ENCODE results near the gene RALGAPA2.

The RALGAPA2 gene

GRCh38 chr20:20683020-20683419 is 29.4 kb downstream of the RALGAPA2 start:
- DNase-seq: no peak

DNA sequence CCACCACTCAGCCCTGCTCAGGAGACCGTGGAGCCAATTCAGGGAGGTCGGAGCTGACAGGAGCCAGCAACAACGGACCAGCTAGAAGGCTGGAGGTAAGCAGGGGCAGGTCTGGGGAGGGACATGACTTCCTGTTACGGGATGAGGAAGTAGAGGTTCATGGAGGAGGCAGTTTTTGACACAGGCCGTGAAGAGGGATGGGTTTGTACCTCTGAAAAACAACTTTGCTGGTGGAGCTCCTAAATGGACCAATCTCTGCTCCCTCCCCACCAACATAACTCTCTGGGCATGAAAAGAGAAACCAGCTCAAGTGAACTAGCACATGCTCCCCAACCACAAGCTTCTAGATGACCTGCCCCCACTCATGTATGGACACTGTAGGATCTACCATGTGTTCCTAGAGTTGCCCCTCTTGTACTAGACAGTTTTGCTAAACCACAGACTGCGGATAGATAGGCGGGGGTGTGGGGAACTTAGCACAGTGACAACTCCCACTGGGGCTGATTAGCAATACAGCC is 31.4 kb downstream of the RALGAPA2 start:
- no peak for DNase-seq

DNA sequence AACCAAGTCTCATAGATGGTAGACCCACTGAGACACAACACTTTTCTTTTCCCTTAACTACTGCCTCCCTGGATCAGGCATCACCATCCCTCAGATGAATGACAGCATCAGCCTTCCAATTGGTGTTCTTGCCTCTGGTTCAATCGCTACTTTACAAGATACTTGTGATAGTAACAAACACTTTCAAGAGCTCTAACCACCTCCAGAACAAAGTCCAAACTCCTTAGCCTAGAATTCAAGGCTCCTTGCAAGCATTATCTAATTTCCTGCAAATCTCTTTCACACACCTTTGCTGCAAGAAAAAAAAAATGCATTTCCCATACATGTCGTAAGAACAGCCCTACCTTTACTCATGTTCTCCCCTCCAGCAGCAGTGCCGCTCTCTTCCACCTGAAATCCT is 33.1 kb downstream of the RALGAPA2 start:
- no peak for DNase-seq

DNA sequence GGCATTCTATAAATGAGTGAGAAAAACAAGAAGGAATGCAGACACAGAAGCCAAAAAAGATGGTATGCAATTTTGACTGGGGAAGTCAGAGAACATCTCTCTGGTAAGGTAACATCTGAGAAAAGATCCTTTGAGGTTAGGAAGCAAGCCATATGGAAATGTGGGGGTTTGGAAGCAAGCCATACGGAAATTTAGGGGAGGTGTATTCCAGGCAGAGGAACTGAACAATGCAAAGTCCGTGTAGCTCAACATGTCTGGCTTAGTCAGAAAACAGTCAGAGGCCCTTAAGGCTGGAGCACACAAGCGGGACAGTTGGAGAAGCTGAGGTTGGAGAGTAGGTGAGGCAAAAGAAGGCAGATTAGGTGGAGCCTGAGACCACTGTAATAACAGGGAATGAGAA is 35.3 kb downstream of the RALGAPA2 start:
- DNase-seq: no peak

DNA sequence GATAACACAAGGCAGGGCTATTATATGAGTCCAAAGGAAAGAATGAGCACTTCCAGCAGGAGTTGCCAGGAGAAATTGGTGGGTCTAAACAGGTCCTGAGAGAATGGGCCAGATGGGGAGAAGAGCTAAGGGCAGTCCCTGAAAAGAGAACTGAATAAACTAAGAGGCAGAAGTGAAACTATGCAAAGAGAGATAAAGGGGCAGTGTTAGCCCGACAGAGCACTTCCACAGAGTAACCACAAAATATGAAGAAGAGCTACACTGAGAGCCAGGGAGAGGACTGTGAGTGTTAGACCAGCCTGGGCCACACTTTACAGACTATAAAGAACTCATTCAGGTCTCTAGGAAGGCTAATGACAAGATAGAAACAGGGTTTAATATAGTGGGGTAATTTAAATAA is 43.8 kb downstream of the RALGAPA2 start:
- DNase-seq: no peak

DNA sequence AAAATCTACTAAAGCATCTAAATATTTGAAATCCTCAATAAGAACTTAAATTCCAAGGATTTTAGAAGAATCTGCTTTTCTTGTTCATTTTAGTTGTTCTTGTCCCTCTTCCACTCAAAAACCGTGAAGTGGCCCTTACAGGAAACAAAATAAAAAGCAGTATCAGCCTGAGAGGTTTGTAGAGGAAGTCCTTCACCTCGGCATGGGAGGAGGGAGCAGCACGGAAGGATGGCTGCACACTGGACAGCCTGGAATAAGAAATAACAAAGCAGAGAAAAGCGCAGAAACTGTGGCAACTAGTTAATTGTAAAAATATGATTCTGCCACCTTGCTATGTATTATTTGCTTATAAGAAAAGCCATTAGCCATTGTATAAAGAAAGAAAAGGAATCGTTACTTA is 46.1 kb downstream of the RALGAPA2 start:
- no peak for DNase-seq

DNA sequence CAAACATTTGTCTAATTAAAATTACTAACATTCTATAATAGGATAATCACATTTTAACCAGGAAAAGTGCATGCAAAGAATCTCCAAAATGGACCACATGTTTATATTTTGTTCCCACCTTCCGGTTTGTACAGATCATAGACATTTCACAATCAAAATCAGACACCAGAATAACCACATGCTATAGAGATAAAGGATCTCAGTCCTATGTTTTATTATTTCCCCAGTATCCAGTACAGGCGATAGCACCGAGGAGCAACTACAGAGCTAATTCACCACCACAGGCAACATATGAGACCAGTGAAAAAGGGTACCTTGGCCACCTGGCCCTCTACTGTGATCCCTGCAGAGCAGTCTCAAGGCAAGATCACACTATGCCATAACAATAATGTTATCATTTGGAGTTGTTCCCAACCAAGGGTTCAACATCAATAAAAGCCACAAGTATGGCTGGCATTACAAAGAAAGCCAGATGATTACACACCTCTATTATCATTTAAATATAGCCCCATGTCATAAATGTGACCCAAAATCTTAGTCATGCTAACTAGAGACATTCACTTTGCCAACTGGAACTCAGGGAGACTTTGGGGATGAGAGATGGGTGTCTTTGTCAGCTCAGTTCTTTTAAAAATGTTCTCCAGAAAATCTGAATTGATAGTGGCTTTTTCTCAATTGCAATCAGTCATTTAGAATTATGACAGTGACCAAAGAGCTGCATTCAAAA is 46.7 kb downstream of the RALGAPA2 start:
- no peak for DNase-seq

GRCh38 chr20:20664795-20665589 is 47.5 kb downstream of the RALGAPA2 start:
- DNase-seq: peak; percentile 42

DNA sequence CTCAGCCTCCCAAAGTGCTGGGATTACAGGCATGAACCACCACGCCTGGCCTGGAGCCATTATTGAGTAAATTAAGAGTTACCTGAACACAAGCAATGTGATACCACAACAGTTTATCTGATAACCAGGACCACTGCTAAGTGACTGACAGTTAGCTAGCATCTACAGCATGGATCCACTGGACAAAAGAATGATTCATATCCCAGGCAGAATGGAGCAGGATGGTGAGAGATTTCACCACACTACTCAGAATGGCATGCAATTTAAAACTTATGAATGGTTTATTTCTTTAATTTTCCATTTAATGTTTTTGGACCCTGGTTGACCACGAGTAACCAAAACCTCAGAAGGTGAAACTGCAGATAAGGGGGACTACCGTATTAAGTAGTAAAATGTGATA is 48.6 kb downstream of the RALGAPA2 start:
- DNase-seq: no peak

GRCh38 chr20:20658871-20659431 is 53.5 kb downstream of the RALGAPA2 start:
- no peak for DNase-seq

- DNase-seq: no peak
These were observed 54.3 kb downstream of the RALGAPA2 start for GRCh38 chr20:20658123-20658522.

- no peak for DNase-seq
These were observed 55.4 kb downstream of the RALGAPA2 start for GRCh38 chr20:20657092-20657491.

GRCh38 chr20:20655883-20656282 is 56.6 kb downstream of the RALGAPA2 start:
- no peak for DNase-seq

- DNase-seq: no peak
These were observed 62.5 kb downstream of the RALGAPA2 start for GRCh38 chr20:20649945-20650344.

DNA sequence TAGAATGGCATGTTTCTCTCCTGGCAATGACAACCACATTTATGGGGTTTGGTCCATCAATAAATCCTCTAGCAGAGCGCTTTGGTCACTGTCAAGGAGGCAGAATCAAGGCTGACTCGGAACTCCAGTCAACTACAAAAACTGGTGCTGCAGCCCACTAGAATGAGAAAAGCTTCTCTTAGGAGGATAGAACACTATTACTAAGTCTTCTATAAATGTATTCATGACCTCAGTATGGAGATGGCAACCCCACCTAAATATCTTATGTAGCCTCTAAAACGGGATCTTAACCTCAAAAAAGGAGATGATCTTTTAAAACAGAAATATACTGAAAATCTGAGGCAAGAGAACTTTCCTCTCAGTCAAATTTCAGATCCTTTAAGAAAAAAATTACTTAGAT is 68.5 kb downstream of the RALGAPA2 start:
- no peak for DNase-seq

DNA sequence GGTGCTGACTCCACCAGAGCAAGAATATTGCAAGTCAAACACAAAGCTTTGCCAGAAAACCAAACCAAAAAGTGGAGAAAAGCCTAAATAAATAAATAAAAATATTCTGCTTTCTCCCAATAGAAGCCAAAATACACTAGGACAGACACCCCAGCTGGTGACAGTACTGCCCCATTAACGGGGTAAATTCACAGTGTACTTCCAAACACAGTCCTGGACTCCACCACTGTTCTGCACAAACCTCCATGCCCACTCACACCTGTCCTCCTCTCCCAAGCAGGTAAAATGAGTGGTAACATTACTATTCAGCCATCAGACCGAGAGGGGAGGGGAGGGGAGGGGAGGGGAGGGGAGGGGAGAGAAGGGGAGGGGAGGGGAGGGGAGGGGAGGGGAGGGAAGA is 70.7 kb downstream of the RALGAPA2 start:
- no peak for DNase-seq

DNA sequence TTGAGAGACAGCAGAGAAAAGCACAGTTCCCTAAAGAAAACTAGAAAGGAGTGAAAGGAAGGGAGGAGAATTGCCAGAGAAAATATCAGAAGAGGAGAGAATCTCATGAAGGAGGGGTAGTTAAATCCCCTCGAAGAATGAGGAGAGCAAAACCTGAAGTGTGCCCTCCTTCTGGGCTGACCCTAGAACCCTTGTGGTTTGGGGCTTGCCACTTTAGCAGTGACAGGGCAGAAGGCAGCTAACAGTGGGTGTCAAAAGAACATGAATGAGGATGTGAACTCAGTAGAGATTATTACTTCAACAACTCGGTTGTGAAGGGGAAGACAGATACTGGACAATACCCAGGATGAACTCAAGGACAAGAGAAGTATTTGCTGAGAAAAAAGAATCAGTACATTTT is 73.6 kb downstream of the RALGAPA2 start:
- no peak for DNase-seq

DNA sequence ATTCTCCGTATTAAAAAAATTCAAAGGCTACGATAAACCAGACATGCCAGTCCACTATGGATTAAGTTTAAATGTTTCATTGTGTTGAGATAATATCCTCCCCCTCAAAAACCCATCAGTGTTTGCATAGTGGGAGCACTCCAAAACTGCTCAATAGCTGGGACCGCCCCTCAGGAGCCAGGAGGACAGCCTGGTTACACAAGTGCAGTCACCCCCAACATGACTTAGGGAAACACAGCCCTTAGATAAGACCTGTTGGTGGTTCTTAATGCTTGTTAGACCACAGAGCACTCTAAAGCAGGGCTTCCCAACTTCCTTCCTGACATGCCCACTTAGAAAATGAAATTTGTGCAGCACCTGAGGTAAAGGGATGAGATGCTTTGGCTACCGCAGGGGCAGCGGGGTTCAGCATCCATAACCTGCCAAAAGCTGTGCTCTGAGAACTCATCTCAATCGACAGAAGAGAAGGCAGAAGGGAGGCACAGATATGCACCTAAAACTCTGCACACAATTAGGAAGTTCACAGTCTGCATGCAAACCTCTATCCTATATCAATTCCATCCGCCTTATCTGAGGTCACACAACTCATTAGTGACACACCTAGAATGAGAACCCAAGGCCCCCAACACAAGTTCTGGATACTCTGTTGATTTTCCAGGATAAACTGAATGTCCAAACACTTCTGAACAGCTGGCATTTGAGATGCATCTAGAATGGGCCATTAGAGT is 74.3 kb downstream of the RALGAPA2 start:
- DNase-seq: no peak

- DNase-seq: no peak
These were observed 77.4 kb downstream of the RALGAPA2 start for GRCh38 chr20:20635006-20635405.

DNA sequence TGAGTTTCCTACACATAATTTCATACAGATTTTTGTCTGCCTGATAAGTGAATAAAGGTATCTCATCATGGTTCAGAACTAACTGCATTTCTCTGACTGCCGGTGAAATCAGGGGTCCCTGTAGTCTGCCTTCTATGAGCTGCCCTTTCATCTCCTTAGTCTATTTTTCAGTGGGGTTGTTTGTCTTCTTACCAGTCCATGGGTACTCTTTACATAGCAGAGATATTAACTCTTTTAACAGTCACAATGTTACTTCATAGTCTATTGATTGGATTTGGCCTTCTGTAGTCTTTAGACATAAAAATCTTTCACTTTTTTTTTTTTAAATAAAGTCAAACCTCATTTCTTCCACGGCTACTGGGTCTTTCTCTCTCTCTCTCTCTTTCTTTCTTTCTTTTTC is 79.8 kb downstream of the RALGAPA2 start:
- no peak for DNase-seq

DNA sequence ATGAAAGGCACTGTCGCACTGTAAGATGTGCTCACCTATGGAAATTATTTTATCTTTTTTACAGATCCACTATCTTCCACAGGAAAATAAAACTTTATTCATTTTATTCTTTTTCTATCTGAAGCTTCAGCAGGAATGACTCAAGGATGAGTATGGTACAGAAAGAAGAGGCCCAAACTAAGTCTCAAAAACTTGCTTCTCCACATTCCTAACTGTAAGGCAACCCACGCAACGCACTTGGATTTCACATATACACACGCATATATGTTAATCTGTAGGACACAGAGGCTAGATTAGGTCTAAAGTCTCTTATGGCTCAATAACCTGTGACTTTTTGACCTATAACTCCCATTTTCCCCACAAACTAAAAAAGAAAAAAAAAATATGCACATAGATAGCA is 81.9 kb downstream of the RALGAPA2 start:
- DNase-seq: no peak

- no peak for DNase-seq
These were observed 82.8 kb downstream of the RALGAPA2 start for GRCh38 chr20:20629556-20630188.

GRCh38 chr20:20628314-20628713 is 84.1 kb downstream of the RALGAPA2 start:
- DNase-seq: no peak
